GM21423 (cell line): ENCODE results near the gene GNG14.
"Not testable (repeated sequence)": the region's sequence is repeated elsewhere in the genome, so short reads cannot be mapped to it uniquely, and the experiment has no call there.

ENCODE experiments used
- ATAC-seq: cut with Tn5 transposase; IDR thresholded peaks from one replicate; pipeline ENCODE4 v1.9.1; 2021; ENCODE audit warnings: mild to moderate bottlenecking, moderate library complexity; ENCODE audit not compliant: unreplicated experiment

GNG14 gene

GRCh38 chr19:12687496-12688196 is at the start of gene GNG14:
GNG14 (plus strand) TSS chr19:12687998; CDS start chr19:12688049, 51 bp downstream.
- no peak for ATAC-seq

- no peak for ATAC-seq
Measured at GRCh38 chr19:12638611-12639182, 49.1 kb upstream of the GNG14 start.

- ATAC-seq = no peak
Measured at GRCh38 chr19:12639901-12640613, 47.7 kb upstream of the GNG14 start.

- no peak for ATAC-seq
Measured at GRCh38 chr19:12641456-12641855, 46.3 kb upstream of the GNG14 start.

GRCh38 chr19:12642506-12642905 is 45.3 kb upstream of the GNG14 start:
- ATAC-seq = no peak

GRCh38 chr19:12643716-12644115 is 44.1 kb upstream of the GNG14 start:
- not testable (repeated sequence) for ATAC-seq

- ATAC-seq = no peak
Measured at GRCh38 chr19:12646551-12646950, 41.2 kb upstream of the GNG14 start.

- no peak for ATAC-seq
Measured at GRCh38 chr19:12647047-12647446, 40.8 kb upstream of the GNG14 start.

- no peak for ATAC-seq
Measured at GRCh38 chr19:12647490-12648071, 40.2 kb upstream of the GNG14 start.

GRCh38 chr19:12648088-12648487 is 39.7 kb upstream of the GNG14 start:
- no peak for ATAC-seq

GRCh38 chr19:12649941-12650340 is 37.9 kb upstream of the GNG14 start:
- ATAC-seq = no peak

GRCh38 chr19:12652219-12652618 is 35.6 kb upstream of the GNG14 start:
- ATAC-seq = no peak

- ATAC-seq = no peak
Measured at GRCh38 chr19:12655546-12655945, 32.3 kb upstream of the GNG14 start.

GRCh38 chr19:12656899-12657571 is 30.8 kb upstream of the GNG14 start:
- ATAC-seq = no peak

GRCh38 chr19:12657966-12658365 is 29.8 kb upstream of the GNG14 start:
- ATAC-seq = no peak

- no peak for ATAC-seq
Measured at GRCh38 chr19:12660980-12661379, 26.8 kb upstream of the GNG14 start.

GRCh38 chr19:12664406-12665280 is 23.2 kb upstream of the GNG14 start:
- ATAC-seq = no peak

- peak; percentile 35 for ATAC-seq
Measured at GRCh38 chr19:12665281-12665573, 22.6 kb upstream of the GNG14 start.

GRCh38 chr19:12665671-12666264 is 22.0 kb upstream of the GNG14 start:
- no peak for ATAC-seq
